HG02642 (cell line): Measurements from ENCODE around the gene NAV2.

Experiments used
- ATAC-seq: cut with Tn5 transposase; IDR thresholded peaks from one replicate; pipeline ENCODE4 v1.9.1; 2021; ENCODE audit warnings: mild to moderate bottlenecking; ENCODE audit not compliant: unreplicated experiment, poor library complexity

Gene NAV2

DNA sequence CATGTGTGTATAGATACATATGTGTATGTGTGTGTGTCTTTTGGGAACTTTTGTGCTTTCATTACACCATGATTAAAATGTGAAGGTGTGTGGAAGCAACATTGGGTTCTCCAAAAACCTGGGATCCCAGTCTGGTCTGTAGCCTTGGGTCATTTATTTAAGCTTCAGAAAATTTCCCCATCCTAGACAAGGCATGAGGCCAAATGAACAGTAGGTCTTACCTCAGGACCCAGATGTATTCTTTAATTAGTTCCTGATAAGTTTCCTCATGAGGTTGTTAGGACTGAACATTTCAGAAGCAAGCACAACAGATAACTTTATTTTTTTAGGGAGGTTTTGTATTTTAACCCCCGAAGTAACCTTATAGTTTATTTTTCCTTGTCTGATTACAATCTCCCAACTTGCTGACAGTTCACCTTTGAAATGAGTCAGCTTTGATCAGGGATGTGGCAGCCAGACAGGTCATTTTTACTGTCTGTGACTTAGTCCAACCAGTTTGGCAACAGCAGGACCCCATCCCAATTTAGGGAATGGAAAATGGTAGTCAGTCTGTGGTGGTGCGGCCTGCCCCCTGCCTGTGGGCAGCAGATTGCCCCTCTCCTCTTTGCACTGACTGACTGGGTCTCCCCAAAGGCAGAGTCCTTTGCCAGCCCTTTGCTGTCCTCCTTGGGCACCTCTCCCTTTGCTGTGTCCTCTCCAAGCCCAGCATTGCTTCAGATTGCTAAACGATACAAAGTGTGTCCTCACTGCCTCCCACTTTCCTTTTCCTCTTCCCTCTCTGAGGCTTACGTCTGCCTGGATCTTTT is 88.3 kb downstream of the NAV2 start:
- no peak for ATAC-seq

DNA sequence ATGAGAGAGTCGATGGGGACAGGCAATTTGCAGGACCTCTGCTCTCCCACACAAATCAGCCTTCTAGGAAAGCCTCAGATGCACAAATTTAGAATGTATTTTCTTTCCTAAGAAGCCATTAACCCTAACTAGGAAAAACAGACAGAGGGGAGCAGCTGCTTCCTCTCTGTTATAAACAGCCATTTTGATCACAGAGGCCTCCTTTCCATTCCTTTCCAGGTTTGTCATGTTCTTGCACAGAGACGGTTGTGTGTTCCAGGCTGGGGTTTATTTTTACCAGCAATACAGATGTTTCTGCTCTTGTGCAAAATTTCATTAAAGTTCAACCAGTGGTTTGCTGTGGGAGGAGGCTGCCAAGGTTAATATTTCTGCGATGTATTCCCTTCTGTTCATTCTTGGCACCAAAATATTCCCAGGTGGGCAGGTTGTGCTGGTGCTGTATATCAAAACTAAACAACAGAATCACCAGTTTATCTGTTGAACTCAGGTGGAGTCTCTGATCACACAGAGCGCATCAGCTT is 90.2 kb downstream of the NAV2 start:
- no peak for ATAC-seq

DNA sequence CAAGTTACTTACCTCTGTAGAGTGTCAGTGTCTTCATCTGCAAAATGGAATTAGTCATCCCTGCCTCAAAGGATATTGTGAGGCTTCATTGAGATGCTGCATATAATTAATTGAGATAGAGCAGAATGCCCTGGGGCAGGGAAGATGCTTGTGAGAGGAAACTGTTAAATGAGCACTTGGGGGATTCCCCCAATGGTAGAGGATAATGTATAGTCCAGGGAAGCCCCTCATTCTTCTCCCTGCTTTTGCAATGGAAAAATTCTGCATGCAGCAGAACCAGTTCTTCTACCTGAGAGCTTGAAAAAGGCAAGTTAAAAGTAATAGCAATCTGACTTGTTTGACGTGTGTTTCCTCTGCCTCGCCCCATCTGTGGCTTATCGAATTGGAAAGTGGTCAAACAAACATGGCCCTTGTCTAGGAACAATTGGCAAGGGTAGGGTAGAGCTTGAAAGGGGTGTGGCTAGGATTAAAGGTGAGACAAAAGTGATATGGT is 90.9 kb downstream of the NAV2 start:
- ATAC-seq = no peak

DNA sequence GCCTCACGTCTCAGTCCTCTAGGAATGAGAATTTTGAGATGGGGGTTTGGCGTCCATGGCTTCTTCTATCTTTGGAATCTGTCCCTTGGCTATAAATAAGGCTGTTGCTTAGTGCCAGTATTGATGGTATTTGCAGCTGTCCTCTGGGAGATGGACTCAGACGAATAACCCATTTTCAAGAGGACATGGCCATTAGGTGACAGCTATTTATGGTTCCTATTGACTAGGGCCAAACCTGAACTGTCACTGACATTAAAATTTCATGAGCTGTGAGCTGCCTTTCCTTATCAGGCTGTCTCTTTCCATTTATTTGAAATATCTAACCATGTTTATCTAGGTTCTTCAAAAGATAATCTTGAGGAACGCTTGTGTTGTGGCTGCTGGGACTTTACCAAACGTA is 92.7 kb downstream of the NAV2 start:
- no peak for ATAC-seq

DNA sequence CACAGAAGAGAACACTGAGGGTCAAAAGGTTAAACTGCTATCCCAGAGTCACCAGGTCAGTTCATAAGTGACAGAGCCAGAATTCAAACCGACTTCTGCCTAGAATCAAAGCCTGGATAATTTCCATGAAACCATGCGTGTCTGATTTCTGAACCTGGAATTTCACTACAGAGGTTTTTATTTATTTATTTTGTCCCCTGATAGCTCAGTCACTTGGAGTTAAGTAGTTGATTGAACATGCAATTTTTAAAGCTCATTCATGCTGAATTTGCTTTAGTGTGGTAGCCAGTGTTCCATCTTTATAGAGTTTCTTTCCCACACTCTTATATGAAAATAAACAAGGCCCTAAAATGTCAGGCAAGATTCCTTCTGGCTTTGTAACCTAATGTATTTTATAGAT is 93.2 kb downstream of the NAV2 start:
- no peak for ATAC-seq

DNA sequence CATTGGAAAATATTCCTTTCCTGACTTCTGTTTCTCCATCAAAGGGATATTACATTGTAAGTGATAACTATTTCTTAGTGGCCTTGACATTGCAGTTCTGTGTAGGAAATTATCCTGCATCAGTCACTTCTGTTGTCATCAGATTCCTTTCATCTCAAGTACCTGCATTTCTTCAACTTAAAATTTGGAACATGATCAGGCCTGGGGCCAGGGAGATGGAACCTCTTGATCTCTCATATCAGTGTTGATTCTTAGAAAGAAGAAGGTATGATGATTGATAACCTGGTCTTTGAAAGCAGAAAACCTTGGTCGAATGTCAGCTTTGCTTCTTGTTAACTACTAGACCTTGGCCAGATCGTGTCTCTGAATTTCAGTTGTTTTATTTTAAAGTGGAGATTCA is 93.6 kb downstream of the NAV2 start:
- ATAC-seq = no peak

DNA sequence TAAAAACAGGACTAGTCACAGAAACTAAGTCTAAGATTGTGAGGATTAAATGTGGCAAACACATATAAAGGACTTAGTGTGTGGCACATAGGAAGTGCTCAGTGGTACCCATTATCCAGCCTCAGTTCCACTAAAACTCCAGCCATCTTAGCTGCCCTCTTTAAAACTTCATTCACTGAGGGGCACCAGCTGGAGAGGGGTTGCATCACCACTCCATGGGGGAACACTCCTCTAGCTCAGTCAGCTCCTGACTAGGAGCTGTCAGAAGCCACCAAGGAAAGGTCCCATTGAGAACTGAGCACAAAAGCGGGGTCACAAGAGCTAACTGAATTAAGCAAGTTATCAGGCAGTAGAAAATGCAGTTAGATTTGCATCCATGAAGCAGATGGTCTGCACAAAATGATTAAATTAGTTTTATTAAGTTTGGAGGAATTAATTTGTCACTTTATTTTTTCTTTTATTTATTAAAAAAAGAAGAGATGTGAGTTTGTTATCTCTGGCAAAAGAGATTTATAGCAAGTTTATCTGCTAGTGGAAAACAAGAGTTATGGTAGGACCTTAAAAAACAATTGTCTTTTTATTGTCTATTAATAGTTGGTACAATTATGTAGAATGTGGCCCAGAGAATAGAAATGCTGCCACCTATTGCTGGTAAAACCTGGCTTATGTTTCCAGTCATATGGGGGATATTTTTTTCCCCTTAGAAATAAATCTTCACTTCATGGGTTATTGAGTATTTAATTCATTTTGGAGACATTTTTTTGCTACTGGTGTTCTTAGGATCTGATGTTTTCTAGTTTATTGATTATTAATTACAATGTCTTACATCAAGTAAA is 95.7 kb downstream of the NAV2 start:
- ATAC-seq = no peak

DNA sequence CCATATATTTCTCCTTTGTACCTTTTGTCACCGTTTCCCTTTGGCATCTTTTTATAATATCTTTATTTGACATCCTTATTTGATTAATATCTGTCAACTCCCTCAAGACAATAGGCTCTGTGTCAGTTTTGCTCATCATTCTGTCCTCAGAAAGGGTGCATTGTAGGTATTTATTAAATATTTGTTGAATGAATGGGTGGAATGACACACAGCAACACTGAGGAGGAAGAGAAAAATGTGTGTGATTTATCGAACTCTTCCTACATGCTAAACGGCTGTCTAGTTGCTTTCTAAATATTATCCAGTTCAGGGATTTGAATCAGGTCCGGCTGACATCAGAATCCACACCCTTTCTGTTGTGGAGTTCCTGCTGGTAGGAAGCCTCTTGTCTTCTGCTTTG is 98.2 kb downstream of the NAV2 start:
- ATAC-seq = no peak

DNA sequence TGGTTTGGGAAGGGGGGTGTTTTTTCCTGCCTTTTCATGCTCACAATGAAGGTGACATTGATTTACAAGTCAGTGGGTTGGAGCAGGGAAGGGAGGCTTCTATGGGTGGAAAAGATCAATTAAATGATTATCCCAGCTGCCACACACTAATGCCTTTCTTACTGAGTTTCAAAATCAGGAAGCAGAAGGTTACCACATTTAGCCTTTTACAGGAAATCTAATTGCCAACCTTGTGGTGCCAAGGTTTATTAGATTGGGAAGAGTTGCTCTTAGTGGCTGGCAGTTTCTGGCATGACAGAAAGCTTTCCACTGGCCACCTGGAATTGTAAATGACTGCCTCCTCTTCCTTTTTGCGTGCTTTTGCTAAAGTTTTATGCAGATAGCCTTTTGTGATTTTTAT is 98.7 kb downstream of the NAV2 start:
- ATAC-seq = no peak

DNA sequence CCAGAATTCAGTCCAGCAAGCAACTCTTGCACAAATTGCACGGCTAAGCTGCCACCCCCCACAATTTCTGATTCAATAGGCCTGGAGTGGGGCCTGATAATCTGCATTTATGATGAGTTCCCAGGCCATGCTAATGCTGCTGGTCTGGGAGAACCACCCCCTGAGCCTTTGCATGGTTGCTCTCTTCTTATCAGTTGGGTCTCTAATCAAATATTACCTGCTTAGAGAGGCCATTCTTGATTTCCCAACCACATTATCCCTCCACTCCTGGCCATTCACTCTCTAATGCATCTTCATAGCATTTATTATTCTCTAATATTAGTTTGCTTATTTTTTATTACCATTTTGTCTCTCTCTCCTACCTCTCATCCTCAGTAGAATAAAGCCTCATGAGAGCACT is 99.5 kb downstream of the NAV2 start:
- ATAC-seq = no peak

DNA sequence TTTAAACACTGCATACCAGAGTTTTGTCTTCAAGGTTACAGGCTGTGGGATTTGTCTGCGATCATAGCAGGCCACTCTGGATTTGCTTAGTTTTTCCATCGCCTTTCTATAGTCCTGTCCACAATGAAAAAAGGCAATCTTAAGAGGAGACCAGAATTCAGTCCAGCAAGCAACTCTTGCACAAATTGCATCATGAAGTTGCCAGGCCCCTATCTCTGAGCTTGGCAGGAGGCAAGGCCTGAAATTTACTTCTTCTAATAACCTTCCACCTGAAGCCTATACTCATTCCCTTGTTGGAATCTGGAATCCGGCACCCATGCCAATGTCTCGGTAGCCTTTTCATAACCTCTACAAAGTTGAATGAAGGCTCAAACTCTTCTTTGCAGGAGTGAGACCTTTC is 100.1 kb downstream of the NAV2 start:
- ATAC-seq = no peak

DNA sequence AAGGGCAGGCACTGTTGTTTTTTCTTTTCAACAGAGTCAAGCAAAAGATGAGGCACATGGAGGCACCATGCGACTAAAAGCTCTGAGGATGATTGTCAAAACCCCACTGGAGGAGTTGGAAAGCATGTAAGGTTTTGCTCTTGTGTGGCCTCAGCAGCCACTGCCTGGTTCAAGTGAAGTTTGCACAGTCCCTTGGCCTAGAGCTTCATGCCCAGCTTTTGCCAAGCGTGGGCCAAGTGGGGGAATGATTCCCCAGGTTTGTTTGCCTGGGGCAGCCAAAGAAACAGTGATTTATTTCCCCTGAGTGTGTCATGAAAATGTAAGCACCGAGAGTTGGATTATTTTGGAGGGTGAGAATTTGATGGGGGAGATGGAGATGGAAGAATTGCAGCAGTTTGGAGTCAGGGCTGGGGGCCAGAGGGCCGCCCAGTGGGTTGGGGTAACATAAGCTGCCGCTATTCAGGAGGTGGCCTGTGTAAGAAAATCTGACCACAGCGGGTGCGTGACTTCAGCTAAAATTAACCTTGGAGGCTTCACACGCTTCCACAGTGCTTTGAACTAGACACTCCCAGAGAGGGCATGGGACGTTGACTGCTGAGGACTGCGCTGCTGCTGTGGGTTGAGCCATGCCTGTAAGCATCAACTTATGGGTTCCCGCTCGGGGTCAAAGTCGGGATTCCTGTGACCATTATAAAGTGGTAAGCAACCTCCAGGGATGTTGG is 100.7 kb downstream of the NAV2 start:
- no peak for ATAC-seq

DNA sequence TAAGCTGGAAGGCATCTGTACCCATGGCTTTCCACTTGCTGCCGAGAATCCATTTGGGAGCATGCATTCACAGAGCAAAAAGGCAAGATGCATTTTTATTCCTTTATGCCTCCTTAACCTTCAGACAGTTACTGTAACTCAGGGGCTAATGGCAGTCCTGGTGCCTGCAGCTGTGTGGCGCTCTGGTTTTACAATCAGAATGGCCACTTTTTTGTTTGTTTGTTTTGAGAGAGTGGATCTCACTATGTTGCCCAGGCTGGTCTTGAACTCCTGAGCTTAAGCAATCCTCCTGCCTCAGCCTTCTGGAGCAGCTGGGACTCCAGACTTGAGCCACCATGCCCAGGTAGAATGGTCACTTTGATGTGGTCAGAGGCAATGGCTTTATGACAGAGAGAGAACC is 101.8 kb downstream of the NAV2 start:
- ATAC-seq = no peak

DNA sequence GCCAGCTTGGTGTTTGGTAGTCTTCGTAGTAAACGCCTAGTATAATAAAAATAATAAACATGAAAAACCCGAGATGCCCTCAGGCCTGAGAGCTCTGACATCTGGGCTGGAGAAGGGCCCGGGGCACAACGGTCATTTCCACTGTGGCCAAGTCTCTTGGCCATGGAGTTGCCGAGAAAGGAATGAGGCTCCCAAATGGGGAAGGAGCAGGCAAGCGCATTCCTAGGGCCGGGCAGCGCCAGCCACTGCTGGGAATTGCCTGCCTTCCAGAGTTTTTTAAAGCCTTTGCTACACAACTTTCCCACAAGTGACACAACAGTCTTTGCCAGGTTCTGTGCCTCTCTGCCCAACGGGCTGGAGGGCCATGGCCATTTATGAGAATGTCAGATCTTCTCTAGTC is 103.4 kb downstream of the NAV2 start:
- ATAC-seq = no peak

DNA sequence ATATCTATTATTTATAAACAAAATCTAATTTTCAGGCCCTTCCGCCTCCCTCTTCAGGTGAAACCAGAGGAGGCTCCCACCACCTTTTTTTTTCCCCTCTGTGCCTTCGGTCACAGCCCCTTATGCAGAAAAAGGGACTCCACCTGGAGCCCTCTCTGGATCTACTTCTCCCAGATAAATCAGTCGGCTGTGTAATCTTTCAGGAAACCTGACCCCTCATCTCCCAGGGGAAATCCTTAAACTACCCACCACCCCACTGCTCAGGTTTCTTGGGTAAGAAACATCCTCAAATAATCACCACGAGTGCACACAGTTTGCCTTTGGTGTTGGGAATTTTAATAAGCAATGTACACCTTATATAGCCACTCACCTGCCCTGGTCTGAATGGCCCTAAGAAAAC is 104.2 kb downstream of the NAV2 start:
- ATAC-seq = no peak

DNA sequence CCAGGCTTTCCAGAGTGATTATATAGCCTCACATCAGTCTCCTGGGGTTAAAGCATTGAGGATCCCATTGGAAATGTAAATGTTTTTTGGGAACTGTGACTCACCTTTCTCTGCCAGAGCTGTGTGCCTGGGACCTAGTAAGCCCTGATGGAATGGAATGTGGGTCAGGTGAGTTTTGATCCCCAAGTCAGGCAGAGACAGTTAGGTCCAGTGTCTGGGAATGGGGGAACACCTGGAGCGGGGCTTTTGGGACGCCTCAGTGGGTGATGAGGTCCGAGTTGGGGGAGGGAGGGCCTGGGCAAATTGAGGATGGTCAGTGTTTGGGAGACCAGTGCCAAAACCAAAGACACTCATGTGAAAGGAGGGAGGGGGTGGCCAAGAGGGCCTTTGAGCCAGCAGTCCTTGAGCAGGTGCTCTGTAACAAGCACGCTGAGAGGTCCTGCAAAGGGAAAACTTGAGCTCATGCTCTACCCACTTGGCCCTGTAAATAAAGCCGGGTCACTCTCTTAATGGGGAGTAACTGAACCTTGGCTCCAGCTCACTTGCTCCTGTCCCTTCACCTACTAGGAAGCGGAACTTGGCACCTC is 104.7 kb downstream of the NAV2 start:
- ATAC-seq = no peak

DNA sequence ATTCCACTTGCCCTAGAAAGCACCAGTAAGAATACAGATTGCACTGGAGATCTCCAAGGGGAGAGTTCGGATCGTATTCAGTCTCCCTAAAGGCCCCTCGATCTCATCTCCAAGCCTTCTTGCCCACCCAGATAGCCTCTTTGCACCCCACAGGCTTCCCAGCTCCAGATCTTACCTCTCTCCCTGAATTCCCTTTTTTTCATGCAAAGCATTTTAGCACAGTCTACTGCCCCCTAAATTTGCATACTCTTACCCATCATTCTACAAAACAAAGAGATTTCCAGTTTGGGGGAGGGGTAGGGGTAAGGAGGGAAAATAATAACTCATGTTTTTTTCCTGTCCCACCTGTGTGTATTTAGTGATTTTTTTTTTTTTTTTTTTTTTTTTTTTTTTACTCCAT is 105.2 kb downstream of the NAV2 start:
- no peak for ATAC-seq

DNA sequence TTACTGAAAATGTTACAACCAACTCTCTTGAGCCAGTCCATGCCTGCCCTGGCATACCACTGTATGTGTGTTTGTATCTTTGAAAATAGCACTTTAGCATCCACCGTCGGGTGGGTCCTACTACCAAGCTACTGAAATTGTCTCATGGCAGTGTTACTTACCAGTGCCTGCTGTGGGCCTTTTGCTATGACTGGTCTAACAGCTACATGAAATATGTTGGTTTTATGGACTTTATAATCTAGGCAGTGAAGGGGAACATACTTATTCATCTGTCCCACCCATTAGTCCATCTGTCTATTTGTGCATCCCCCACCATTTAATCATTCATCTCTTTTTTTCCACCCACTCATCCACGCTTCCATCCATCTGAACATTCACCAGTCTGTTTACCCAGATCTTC is 106.0 kb downstream of the NAV2 start:
- ATAC-seq = no peak

DNA sequence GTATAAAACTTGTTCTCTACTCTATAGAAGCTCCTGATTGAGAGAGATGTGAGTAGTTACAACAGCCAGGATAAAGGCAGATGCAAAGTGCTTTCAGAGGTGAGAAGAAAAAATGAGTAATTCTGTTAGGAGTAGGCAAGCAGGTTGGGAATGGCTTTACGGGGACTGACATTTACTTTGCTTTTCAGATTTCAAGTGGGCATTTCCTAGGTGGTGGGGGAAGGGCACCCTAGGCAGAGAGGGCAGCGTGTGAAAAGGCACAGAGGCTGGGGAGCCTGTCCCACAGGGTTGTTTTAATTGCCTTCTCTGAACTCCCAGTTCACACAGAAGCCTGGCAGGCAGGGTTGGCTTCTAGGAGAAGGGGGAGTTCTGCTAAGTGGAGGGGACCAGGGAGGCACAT is 106.5 kb downstream of the NAV2 start:
- no peak for ATAC-seq

DNA sequence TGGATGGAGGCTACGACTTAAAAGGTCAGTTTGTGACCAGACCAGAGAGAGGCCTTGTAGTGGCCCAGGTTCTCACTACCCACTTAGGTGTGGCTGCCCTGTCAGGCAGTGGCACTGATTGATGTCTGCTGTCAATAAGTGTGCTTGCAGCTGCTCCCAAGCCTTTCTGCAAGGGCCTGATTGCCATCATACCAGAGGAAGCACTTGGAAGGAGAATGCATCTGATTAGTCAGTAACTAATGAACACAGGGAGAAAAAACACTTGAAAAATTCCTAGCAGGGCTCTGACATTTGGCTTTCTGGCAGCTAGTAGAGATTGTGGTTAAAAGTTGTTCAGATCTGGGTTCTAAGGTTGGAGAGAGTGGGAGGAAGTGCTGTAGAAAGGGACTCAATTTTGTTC is 107.5 kb downstream of the NAV2 start:
- ATAC-seq = no peak
